GM18861 (cell line): ENCODE data around the gene STRADA.

Source experiments
- ATAC-seq: cut with Tn5 transposase; IDR thresholded peaks from one replicate; pipeline ENCODE4 v1.9.1; 2021; ENCODE audit not compliant: unreplicated experiment

STRADA gene

DNA sequence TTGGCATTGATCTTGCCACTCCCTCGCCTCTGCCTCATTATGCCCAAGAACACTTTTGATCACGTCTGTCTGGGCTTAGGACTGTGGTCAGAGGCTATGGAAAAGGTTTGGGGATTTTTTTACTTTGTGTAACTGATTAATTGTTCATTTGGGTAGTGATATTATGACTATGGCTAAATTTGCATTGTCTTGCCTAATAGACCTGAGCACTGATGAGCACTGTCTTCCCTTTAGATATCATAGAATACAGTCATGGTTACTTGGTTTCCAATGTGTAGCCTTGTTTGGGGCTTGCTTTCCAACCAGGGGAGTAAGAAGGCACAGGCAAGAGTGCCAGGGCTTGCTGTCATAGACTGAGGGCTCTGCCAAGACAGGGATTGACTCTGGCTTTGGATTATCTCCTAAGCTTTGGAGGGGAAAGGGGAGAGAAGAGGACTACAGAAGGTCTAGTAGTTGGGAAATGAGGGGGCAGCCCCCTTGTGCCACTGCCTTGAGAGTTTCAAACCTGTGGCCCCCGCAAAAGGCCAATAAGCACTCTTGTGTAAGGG, 55.4 kb downstream of the STRADA start:
- ATAC-seq: no peak

DNA sequence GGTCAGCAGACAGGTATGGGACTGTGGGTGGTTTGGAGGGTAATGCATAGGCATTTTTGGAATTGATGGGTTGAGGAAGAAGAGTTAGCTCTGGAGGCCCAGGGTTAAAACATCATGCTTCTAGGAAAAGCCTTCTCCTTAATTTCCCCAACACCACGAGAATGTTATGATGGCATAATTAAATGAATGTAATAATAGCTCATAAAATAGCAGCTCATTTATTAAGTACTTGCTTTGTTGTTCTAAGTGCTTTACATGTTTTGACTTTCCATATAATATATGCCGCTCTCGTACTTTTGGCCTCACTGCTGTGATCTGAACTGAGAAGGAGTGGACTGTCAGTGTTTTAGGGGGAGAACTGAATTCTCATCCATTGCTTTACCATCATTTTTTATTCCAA, 56.0 kb downstream of the STRADA start:
- ATAC-seq: no peak

GRCh38 chr17:63685041-63685440, 56.6 kb downstream of the STRADA start:
- no peak for ATAC-seq

GRCh38 chr17:63682981-63683380, 58.6 kb downstream of the STRADA start:
- ATAC-seq: no peak

DNA sequence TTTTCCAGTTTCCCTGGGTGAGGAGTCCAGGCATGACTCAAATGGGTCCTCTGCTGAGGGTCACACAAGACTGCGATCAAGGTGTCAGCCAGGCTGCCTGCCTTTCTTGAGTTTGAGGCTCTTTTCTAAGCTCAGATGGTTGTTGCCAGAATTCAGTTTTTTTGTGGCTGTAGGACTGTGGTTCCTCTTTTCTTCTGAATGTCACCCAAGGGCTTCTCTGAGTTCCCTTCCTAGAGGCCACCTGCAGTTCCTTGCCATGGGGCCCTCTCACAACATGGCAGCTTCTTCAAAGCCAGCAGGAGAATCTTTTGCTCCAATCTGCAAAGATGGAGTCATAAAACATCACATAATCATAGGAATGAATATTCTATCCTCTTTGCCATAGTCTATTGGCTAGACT, 59.2 kb downstream of the STRADA start:
- ATAC-seq: no peak

DNA sequence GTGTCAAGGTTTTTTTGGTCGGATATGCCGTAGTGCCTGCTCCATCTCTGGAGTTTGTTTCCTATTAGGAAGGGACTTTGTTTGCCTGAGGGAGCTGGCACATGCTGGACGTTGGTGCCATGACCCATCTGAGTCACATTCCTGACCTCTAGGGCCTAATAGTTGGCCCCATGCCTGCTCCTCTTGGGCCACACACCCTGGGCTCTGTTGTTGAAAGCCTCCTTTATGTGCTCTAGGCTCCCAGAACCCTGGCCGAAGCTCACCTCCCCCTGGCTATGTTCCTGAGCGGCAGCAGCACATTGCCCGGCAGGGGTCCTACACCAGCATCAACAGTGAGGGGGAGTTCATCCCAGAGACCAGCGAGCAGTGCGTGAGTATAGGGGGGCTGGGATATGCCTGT, 60.1 kb downstream of the STRADA start:
- ATAC-seq: no peak

- ATAC-seq: no peak
Measured at GRCh38 chr17:63680700-63681099, 60.9 kb downstream of the STRADA start.

DNA sequence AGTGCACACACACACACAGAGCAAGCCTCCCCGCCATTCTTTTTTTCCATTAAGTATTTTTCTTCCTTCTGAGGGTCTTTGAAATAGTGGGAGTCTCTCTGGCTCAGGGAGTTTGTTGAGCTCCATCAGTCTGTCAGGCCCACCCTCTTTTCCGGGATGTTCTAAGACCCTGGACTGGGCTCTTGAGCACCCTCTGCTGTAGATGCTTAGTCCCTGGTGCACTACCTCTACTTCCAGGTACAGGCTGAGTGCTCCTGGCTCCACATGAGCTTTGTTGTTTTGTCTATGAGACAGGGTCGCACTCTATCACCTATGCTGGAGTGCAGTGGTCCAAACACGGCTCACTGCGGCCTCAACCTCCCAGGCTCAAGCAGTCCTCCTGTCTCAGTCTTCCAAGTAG, 62.4 kb downstream of the STRADA start:
- ATAC-seq: no peak

GRCh38 chr17:63676584-63676983, 65.0 kb downstream of the STRADA start:
- ATAC-seq: no peak

DNA sequence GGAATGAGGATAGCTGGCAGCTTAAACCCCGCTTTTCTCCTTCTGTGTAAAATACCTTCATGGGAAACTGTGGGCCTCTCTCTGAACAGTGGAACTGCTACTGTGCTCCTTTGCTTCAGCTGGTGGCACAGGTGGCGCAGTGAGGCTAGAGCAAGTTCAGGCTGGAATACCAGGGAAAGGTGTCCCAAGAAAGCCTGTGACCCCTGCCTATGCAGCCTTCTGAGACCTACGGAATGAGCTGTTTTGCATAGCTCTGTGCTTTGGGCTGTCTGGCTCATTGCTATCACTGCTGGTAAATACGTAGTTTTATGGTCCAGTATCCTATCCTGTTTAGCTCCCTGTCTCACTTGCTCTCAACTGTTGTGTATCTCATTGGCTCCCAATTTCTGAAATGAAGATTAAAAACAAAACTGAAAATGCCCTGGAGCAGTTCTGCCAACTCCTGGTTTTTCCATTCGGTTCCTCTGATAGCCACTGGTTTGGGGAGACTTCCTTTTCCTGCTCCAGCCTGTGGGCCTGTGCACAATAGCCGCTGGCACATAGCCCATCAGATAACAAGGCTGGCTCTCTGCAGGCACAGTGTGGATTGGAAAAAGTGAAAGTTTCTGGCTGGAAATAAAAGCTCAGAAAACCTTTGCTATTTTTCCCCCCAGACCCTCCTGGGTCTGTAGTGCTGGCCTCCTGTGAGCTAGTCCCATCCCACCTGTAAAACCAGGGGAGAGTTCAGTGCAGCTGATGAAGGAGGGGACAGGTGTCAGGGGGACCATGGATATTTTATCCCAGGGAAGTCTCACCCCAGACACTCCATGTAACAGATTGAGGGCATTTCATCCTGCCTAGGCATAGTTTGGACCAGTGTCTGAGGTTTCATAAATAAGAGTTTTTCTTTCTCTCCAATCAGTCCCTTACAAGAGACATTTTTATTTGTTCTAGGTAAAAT, 65.7 kb downstream of the STRADA start:
- no peak for ATAC-seq

- ATAC-seq: no peak
Measured at GRCh38 chr17:63675231-63675606, 66.4 kb downstream of the STRADA start.

GRCh38 chr17:63672856-63673255, 68.7 kb downstream of the STRADA start:
- ATAC-seq: no peak

GRCh38 chr17:63665527-63666214, 75.9 kb downstream of the STRADA start:
- ATAC-seq: no peak

DNA sequence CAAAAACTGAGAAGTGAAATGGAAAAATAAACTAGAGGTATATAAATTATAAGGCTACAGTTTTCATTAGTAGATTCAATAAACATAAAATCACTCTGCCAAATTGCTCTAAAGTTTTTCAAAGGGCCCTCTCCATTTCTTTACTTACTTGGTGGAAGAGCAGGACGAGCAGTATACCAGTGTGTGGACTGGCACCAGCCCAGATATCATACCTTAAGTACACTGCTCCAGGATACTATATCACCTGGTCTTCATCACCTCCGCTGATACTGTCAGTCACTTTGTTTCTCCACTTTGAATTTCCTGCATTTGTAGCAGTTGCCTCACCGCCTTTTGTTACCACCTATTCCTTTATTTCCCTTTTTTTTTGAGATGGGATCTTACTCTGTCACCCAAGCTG, 81.7 kb downstream of the STRADA start:
- ATAC-seq: no peak

DNA sequence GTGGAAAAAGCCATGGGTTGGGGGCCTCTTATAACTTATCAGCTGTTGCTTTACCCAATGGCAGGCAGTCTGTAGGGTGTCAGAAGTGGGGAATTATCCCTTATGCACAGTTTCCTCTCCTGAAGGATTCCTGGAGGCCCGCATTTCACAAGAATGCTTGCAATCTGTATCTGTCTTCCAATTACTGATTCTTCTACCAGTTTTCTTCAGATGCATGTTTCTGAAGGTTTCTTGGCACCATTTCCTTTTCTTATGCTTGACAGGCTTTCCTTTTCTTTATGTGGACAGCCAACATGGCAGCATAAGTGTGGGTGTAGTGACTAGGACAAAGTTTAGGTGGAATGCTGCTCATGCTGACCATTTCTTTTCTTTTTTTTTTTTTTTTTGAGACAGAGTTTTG, 83.2 kb downstream of the STRADA start:
- no peak for ATAC-seq

DNA sequence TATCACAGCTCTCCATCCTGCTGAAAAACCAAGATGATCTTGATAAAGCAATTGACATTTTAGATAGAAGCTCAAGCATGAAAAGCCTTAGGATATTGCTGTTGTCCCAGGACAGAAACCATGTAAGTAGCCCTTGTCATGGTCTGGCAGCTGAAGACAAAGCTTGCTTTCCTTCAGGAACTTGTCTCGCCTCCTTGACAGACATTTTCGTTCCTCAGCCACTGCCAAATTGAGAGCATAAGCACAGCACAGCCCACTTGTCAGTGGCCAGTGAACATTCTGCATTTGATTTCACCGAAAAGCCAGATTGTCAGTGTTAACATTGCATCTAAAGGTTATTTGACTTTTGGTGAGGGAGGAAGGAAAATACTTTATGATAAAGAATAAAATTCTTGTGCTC, 83.8 kb downstream of the STRADA start:
- no peak for ATAC-seq

- no peak for ATAC-seq
Measured at GRCh38 chr17:63653050-63653449, 88.5 kb downstream of the STRADA start.
